Right ventricle myocardium inferior (tissue), 1 donor: ENCODE measurements around the gene NLK. TPM values are rescaled to one million over a fixed set of nuclear protein-coding genes. Genes with fewer than 3 reads are reported as not detected.
"Not testable (repeated sequence)": the region's sequence is repeated elsewhere in the genome, so short reads cannot be mapped to it uniquely, and the experiment has no call there.

Experiments
- ATAC-seq: fragments of 200-7000 bp; cut with Tn5 transposase; one replicate; pipeline ENCODE4 v1.9.1; 2020; ENCODE audit warnings: mild to moderate bottlenecking, moderate library complexity
- DNase-seq: peaks from one replicate; pipeline ENCODE4 v3.0.0; 2021; ENCODE audit errors: missing footprints
- intact Hi-C: fragments of 100-400 bp; cut with DNase I; formaldehyde crosslinking; loops from one replicate; pipeline ENCODE4 v1.11.0; 2022
- total RNA-seq: library from RNA; stranded (reverse); fragmentation: NEBNext Ultra II Directional; extraction: Animal tissue kit (Norgen Biotek cat#: 25700); gene quantifications from one replicate; pipeline ENCODE4 v1.2.1, GENCODE V29; 2021
- donor health status: DM: no; HTN: yes; CAD: no; lungs with severe emphysema.

NLK gene
- total RNA-seq, 1 donor from 2014 or later, result 20.8 TPM

GRCh38 chr17:28035452-28035851 is 7.0 kb upstream of the NLK start:
- intact Hi-C loops, ATAC-seq, DNase-seq: not testable (repeated sequence)

- DNase-seq, intact Hi-C loops, ATAC-seq: not testable (repeated sequence)
Measured at GRCh38 chr17:28035884-28036283, 6.6 kb upstream of the NLK start.

DNA sequence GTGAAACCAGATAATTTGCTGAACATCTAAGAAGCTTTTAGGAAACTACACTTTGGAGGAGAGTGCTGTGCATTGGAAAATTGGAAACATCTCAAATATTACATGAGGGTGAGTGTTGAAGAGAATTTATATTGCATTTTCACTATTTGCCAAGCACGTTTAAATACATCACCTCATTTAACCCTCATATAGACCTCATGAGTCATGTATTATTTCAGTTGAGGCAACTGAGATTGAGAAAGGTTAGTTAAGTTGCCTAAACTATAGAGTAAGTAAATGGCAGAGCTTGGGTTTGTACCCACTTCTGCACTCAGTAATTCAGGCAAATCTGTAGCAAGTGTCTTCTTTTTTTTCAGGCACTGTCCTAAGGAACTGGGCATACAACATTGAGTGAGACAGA is 3.7 kb upstream of the NLK start:
- intact Hi-C loops, result no loop called here
- DNase-seq, result no peak
- no peak for ATAC-seq

GRCh38 chr17:28039251-28039650 is 3.2 kb upstream of the NLK start:
- DNase-seq (no peak), ATAC-seq (no peak)
- intact Hi-C loops, result no loop called here

- intact Hi-C loops, result loop anchor here (5.0 to 10.0 kb wide), 4 partner anchors 74 to 297 kb away; partner anchors contain the start of genes IFT20, LYRM9 and TNFAIP1
- DNase-seq (no peak), ATAC-seq (no peak)
Measured at GRCh38 chr17:28040406-28040805, 2.1 kb upstream of the NLK start.

GRCh38 chr17:28041068-28041843 is 1.2 kb upstream of the NLK start:
- intact Hi-C loops, result loop anchor here (5.0 to 10.0 kb wide), 4 partner anchors 74 to 296 kb away; partner anchors contain the start of genes IFT20, LYRM9 and TNFAIP1
- DNase-seq (peak; percentile 100), ATAC-seq (peak; percentile 99)

GRCh38 chr17:28041844-28042656 is 427 bp upstream of the NLK start:
- DNase-seq, result no peak
- intact Hi-C loops, result loop anchor here (5.0 to 10.0 kb wide), 4 partner anchors 73 to 295 kb away; partner anchors contain the start of genes IFT20, LYRM9 and TNFAIP1

GRCh38 chr17:28042721-28043291 is 329 bp downstream of the NLK start:
- ATAC-seq, result no peak
- intact Hi-C loops, result loop anchor here (5.0 to 10.0 kb wide), 4 partner anchors 72 to 294 kb away; partner anchors contain the start of genes IFT20, LYRM9 and TNFAIP1
- DNase-seq, result no peak

More at GRCh38 chr17:28041844-28042656, 427 bp upstream of the NLK start:
- peak; percentile 1 for ATAC-seq

DNA sequence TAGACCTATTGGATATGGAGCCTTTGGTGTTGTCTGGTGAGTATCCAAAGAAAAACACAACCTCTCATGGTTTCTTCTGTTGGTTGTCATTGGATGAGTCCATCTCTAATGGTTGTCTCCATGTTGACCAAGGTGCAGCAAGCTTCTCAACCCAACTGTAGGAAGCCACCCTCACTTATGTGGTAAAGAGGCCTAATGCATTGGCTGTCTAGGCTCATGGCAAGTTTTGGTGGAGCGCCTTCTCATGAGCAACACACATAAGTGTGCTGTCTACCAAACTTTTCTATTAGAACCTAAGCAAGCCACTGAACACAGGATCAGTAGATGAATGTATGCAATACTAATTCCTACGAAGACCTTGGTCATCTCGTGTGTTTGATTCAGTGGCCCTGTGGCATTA is 819 bp downstream of the NLK start:
- DNase-seq (no peak), ATAC-seq (no peak)
- intact Hi-C loops, result loop anchor here (5.0 to 10.0 kb wide), 4 partner anchors 72 to 294 kb away; partner anchors contain the start of genes IFT20, LYRM9 and TNFAIP1

DNA sequence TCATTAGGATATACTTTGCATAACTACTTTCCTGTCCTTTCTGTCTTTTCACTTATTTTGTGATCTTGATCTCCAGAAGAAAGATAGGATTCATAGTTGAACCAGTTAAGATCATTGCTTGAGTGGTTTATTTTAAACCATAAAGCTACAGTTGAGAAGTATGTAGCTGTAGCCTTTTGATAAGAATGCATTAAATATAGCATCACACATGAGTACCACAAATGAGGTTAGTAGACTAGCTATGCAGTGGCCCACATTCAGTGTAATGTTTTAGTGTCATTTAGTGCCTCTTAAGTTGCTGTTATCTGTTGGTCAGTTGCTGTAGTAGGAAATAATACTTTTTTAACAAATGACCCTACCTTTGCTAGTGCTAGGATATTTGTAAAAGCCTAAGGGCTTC is 1.3 kb downstream of the NLK start:
- DNase-seq, result no peak
- no peak for ATAC-seq
- intact Hi-C loops, result loop anchor here (5.0 to 10.0 kb wide), 4 partner anchors 71 to 294 kb away; partner anchors contain the start of genes IFT20, LYRM9 and TNFAIP1

GRCh38 chr17:28045304-28045703 is 2.8 kb downstream of the NLK start:
- ATAC-seq, result no peak
- intact Hi-C loops, result loop anchor here (10.0 kb wide), 2 partner anchors 69 to 209 kb away; no protein-coding TSS in a partner anchor
- DNase-seq, result no peak

GRCh38 chr17:28046034-28046825 is 3.8 kb downstream of the NLK start:
- intact Hi-C loops, result loop anchor here (10.0 kb wide), 2 partner anchors 69 to 209 kb away; no protein-coding TSS in a partner anchor
- ATAC-seq, result no peak
- no peak for DNase-seq

- DNase-seq (no peak), ATAC-seq (no peak)
- intact Hi-C loops, result loop anchor here (10.0 kb wide), 2 partner anchors 67 to 207 kb away; no protein-coding TSS in a partner anchor
Measured at GRCh38 chr17:28047806-28048205, 5.3 kb downstream of the NLK start.

- intact Hi-C loops, result loop anchor here (10.0 kb wide), 2 partner anchors 66 to 206 kb away; no protein-coding TSS in a partner anchor
- ATAC-seq, result no peak
- DNase-seq, result no peak
Measured at GRCh38 chr17:28049071-28049470, 6.6 kb downstream of the NLK start.

- no peak for ATAC-seq
- no peak for DNase-seq
- intact Hi-C loops, result no loop called here
Measured at GRCh38 chr17:28053044-28053670, 10.7 kb downstream of the NLK start.

DNA sequence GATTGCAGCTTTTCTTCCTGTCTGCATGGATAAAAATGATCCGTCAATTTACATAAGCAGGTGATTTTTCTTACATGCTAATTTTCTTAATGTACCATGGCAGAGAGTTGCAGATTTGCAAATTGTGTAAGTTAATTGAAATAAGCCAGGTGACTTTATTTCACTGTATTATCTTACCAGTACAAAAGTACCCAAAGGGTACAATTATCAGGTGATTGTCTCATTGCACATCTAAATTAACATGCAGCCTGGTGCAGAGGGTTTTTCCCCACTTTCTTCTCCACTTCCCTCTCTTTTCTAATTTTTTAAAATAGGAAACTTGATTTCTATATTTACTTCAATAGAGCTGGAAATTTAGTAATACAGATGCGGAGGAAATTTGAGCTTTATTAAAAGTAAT is 11.2 kb downstream of the NLK start:
- no peak for DNase-seq
- intact Hi-C loops, result no loop called here
- no peak for ATAC-seq

DNA sequence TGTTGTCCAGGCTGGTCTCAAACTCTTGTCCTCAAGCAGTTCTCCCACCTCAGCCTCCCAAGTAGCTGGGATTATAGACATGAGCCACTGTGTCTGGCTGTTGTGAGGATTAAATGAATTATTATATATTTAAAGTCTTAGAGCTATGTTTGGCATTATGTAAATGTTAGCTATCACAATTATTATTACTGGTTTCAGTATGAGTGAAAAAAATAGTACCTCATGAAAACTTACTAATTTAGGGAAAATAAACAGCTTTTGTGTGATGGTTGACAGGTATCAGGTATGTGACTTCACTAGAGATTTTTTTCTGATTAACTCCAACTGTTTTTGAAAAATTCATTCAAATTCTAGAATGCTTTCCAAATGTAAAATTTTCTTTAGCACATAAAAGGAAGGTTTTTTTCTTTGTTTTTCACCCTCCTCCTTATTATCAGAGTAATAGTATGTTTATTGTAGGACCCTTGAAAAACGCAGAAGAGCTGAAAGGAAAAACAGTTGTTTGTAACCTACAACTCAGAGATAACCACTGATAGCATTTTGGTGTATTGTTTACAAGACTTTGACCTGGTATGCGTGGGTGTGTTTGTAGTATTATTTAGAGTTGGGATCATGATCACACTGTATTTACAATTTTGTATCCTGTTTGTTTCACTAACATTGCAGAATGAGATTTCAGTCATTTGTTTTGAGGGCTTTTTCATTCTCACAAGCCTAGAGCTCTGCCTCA is 13.2 kb downstream of the NLK start:
- intact Hi-C loops, result loop anchor here (5.0 kb wide), 1 partner anchor 347 kb away; no protein-coding TSS in a partner anchor
- ATAC-seq, result no peak

More for the DNA sequence above, 13.2 kb downstream of the NLK start:
- no peak for DNase-seq
